ENCODE data around the gene RNLS.

The RNLS gene

DNA sequence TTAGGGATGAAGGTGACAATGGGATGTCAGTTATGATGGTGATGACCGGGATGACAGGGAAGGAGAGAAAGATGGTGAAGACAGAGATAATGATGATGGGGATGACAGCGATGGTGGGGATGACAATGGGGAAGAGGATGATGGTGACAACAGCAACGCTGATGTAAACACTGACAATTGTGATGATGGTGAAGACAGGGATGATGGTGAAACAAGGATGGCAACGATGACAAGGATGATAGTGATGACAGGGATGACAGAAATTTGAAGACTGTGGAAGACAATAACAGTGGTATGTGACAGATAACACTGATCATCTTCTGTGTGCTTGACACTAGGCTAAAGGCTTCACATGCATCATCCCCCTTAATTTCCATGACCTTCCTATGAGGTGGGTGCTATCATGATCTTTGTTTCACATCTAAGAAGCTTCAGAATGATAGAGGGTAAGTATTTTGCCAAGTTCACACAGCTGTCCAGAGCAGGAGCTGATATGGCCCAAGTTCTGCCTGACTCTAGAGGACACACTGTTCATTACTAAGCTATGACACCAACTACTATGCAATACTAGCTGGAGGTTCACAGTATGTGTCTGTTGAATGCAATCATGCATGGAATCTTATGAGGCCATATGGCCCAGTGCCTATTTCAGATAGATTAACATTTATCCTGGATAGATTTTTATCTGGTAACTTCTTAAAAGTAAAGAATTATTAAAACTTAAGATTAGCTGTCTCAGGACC is 105.6 kb downstream of the RNLS start:
- no peak for DNase-seq (ENCODE audit: low spot score)

DNA sequence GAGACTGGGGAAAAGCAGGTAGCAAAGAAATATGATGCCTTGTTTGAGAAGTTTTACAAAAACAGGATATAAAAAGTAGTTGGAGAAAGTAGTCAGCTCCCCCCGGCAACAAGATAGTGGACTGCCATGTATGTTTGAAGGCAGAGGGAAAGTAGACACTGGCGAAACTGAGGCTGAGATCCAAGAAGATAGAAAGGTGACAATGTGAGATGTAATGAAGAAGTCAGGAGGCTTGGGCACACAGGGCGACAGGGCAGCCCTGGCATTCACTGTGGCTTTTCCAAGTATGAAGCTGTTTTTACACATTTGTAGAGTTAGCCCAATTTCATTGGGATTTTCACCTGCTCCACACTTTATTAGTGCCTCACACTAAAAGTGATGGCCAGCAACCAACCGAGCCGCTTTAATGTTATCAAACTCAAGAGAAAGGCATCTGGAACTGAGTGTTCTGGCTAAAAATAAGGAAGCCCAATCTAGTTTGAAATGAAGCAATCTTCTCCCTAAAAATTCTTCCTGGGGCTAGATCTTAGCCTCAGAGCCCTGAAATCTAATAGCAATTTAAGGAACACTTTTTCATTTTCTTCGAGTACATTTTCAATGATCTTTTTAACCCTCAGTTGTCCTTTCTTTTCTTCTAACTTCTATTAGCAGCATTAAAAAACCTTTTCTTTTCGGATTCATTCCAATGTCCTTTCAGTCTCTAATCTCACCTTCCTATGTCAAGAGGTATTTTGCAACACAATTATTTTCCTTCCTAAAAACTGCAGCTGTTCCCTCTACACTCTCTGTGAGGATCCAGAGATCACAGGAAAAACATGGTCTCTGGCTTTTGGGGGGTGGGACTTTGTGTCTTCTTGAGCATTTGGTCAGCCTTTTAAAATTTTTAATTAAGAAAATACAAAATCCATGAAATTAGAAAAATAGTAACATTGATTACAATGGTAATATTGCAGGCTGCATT is 108.0 kb downstream of the RNLS start:
- DNase-seq (ENCODE audit: low spot score), result no peak

DNA sequence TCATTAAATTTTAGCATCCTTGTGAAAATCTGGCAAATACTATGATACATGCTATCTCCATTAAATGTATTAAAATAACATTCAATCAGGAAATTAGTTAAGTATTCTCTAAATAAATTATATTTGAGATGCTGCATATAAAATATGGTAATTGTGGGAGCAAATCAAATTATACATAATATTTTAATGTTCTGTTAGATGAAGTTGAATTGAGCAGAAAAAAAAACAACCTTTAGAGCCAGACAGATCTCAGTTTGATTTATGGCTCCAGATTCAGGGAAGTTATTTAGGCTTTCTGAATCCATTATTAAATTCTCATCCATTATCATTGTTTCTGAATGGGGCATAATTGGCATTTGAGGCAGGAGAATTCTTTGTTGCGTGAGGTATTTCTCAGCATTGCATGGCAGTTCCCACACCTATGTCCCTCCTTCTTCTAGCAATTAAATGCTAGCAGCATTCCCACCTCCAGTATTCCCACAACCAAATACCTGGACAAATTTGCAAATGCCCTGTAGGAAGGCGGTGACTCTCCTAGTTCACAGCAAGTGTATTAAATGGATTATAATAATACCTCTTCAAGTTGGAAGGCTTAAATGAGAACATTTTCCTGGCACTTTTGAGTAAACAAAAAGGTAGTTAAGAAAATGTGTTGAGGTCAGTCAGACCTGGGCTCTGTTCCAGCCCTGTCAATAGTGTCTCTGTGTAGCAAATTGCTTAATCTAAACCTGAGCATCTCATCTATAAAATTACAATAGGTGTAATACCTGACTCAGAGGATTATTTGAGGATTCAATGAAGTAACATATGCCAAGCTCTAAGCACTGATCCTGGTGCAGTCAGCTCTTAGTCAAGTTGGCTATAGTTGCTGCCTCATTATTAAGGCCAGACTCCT is 108.9 kb downstream of the RNLS start:
- DNase-seq (ENCODE audit: low spot score), result no peak

DNA sequence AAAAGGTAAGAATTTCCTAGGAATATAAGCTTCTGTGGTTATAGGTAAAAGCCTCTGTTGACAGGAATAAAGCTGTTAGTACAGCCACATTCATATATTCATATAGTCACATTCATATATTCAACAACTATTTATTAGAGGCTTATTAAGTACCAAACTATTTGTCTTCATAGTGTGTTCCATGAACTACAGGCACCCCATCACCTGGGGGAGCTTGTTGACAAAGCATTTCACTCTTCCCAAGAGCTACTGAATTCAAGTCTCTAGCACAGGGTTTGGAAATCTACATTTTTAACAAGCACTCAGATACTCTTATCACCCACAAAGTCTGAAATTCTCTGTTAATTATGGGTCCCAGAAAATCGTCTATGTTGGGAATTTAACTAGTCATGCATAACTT is 110.6 kb downstream of the RNLS start:
- DNase-seq (ENCODE audit: low spot score), result no peak

DNA sequence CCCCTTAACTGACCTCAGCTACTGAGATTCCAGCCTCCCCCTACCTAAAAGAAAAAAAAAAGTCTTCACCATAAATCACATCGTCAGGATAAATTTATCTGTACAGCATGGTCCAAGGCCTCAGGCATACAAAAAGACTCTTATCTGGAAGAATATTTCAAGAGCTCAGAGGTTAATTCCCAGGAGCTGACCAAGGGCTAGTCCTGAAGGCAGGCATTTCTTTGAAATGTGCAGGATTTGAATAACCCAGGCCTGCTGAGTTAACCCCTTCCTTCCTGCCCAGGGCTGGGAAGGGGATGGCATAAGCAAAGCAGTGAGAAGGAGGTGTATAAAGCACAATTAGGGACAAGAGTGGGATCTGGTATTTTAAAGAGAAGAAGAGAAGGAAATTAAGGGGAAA is 111.2 kb downstream of the RNLS start:
- no peak for DNase-seq (ENCODE audit: low spot score)

DNA sequence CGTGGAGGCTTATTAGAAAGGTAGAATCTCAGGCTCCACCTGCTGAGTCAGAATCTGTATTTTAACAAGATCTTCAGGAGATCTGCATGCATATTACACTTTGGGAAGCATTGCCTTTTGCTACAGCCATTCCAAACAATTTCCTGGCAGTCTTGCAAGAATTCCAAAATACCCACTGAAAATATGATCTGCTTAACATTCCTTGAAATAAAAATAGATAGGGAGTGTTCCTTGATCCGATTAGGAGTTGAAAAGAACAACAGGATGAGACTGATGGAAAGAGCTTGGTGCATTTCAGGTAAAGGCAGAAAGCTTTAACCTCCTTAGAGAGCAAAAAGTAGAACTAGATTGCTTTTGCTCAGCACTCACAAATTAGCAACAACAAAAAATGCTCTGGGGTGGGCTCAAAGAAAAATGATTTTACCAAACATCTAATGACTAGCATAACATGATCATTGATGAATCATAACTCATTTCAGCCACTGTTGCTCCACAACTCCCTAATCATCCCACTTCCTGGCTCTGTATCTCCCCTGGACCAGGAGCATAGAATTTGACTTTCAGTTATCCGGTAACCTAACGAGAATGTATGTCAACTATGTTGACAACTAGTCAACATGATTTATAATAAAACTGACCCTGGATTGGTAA is 115.2 kb downstream of the RNLS start:
- no peak for DNase-seq (ENCODE audit: low spot score)

DNA sequence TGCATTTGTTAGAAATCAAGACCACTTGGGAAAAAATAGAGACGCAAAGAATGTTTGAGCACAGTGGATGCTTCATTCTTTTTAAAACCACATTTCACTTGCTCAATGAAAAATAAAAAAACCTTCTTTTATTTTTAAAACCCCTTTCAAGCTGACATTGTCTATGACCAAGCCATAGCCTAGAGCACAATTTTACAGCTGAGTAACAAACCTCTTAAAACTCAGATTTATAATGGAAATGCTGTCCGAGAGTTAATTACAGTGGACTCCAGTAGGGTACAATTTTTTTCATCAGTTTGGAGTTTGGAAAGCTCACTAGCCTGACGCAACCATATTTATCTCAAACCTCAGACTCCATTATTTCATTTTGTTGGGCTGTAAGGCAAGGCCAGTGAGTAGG is 116.3 kb downstream of the RNLS start:
- no peak for DNase-seq (ENCODE audit: low spot score)

DNA sequence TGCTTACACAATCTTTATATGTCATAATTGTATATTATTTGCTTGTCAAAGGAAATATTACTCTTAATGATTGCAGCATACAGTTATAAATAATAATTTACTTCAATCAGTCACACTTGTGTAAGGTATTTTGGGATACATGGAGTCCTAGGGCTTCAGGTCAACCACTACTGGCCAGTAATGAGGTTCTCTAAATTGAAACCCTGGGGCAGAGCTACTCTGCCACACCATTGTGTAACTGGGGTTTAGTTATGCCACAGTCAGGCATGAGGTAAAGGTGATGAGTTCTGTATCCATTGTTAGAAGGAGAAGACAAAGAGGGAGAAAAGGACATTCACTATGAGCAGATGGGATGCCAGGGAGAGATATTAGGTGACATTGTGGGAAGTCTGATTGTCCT is 117.4 kb downstream of the RNLS start:
- DNase-seq (ENCODE audit: low spot score), result no peak

DNA sequence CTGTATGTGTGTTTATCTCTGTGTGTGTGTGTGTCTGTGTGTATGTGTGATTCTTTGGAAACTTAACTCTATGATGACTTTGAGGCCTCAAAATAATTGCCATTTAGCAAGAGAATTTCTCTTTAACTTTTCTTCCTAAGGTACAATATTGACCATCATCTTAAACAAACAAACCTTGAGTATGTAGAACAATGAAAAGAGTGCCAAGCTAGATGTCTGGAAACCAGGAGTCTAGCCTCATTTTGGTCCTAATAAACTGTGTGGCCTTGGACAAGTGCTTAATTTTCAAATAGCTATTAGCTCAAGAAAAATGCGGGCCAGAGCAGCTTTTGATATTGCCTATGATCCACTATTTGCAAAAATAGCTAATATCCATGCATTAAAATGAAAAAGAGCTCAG is 119.3 kb downstream of the RNLS start:
- DNase-seq (ENCODE audit: low spot score), result no peak

DNA sequence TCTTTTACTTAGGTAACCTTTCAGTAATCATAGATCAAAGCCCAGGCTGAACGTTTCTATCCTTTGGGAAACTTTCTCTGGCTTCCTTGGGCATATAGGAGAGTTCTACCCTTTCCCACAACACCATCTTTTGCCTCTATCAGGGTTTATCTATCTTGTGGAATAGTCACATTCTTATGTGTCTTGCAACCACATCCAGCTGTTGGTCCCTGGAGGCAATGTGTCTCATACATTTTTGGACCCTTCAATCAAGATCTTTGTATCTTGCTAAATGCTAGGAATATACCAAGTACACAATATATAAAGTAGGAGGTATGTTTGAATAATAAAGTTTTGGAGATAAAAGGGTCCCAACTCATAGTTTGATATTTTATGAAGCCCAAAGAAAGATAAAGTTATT is 121.7 kb downstream of the RNLS start:
- no peak for DNase-seq (ENCODE audit: low spot score)

DNA sequence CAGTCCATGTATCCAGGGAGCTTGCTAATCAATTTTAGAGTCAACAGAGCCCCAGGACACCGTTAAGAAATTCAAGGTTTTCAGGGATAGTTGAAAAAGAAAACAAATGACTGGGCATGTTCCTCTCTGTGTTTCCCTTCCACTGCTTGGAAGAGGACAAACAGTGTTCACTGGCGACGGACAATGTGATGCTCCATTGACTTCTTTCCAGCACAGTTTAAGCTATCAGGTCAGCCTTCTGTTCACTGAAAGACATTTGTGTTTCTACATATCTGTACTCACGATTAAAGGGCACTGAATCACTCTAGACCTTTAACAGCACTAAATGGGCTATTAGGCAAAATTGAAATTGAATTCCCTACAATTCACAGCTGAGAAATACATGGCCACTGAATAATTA is 123.6 kb downstream of the RNLS start:
- no peak for DNase-seq (ENCODE audit: low spot score)

DNA sequence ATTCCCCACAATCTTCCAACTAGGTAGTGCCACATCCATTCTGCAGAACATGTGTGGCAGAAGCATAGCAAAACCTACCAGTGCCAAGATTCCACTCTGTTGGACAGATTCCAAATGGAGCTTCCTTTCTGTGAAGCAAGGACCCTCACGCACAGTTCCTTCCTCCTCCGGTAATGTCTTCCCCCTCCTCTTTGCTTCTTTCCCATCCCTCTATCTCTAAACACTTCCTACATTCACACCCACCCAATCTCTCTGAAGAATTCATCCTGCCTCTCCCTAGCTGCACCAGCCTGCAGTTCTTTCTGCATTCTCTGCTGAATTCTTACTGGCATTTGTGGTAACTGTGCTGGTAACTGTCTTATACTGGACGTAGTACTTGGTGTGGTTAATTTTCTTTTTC is 124.9 kb downstream of the RNLS start:
- no peak for DNase-seq (ENCODE audit: low spot score)

DNA sequence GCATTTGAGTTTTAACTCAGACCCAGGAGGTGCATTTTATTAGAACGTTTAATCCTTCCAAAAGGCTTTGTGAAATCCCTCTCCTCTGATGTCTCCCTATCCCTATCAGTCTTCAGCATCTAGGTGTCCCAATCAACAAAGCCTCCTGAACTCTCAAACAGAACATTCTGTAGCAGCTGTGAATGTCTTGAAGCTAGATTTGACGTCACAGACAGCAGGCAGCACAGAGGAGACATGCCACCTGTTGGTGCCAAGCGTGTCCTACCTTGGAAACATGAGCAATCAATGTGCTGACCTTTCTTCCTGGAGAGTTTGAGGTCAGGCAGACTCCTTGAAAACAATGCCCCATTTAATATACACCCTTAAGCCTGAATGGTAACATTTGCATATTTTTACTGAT is 125.5 kb downstream of the RNLS start:
- DNase-seq (ENCODE audit: low spot score), result no peak

DNA sequence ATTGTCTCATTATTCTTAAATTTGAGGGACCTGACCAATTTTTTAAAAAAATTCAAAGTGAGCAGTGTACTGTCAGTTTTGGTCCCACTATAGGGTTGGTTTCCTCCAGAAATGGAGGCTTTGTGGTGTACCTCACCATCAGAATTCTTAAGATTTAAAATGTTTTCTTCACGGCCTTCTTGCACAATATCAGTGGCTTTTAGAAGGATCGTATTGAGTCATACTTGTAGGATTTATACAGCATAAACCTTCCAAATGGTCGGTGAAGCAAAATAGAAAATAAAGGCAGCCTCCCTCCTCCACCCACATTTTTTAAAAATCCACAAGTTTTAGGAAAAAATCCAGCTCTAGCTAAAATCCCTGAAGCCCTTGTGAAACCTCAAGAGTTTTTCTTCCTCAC is 126.4 kb downstream of the RNLS start:
- no peak for DNase-seq (ENCODE audit: low spot score)

DNA sequence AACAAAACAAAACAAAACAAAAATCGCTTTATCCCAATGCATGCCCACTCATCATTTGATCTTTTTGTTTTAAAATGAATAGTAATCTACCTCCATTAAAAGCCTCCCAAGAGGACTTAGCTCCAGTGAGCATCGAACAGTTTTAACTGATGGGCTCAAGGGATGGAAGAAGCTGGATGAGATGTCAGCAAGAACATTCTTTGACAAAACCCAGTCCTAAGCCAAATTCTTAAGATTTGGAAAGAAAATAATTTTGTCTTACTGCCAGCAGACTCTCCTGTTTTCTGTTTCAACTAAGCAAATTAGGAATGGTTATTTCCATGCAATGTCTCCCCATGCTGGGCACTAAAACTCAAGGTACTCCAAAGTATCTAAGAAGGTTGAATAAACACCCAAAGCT is 127.3 kb downstream of the RNLS start:
- no peak for DNase-seq (ENCODE audit: low spot score)

DNA sequence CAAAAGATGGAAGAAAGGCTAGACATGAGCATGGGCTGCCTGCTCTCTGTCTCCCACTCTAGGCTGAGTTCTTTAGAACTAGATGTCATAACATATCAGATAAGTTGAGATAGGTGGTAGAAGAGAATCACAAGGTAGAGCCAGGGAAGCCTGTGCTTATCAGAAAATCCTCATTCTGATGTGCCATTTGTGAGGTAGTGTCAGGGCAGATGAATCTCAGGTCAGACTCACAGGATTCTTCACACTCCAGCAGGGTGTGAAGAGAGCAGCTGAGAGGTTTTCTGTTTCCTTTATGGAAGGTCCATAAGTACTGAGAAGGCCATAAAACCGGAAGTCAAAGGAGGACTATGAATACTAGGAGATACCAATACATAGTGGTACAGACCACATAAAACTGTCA is 132.9 kb downstream of the RNLS start:
- DNase-seq (ENCODE audit: low spot score), result no peak

DNA sequence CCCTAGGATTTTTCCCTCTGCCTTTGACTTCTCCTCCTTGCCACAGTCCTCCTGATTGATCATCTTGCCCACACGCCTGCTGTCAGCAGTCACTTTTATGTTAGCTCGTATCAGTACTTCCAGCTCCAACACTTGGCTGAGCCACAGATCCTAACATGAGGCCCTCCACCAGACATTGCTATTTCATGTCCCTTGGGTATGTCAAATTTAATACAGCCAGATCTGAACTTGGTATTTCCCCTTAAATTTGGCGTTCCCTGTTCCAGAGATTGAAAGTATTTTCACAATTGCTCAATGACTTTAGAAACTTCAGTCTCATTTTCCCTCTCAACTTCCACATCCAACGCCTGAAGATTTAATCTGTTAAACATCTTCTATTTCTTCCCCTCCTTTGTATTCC is 140.4 kb downstream of the RNLS start:
- DNase-seq (ENCODE audit: low spot score), result no peak

DNA sequence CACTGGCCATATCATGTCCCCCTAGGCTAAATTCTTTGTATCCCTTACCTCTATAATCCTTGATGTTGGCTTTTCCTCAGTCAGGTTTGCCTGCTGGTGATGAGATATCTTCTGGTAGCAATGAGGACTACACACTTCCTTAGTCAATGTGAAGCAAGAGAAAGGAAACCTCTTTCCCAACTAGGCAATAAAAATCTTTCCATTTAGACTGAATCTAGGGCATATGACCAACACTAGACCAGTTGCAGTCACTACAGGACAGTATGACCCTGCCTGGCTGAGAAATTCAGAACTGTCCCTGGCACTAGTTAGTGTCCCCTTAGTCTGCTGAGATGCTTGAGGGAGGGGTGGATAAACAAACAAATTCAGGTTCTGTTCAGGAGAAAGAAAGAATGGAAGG is 142.6 kb downstream of the RNLS start:
- no peak for DNase-seq (ENCODE audit: low spot score)

DNA sequence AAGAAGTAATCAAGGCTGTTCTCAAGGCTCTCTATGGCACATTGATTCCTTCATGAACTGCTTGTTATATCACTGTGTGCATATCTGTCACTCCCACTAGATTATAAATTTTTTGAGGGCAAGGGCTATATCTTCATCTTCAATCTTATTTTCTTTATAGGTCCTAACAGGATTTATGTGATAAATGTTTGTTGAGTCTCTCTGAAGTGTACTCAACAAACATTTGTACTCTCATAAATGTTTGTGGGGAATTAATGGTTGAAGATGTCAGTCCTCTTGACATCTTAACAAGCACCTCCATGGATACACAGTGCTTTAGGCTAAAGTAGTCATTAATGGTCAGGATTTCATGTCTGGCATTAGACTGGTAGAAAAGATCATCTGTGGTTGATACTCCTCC is 143.2 kb downstream of the RNLS start:
- no peak for DNase-seq (ENCODE audit: low spot score)

DNA sequence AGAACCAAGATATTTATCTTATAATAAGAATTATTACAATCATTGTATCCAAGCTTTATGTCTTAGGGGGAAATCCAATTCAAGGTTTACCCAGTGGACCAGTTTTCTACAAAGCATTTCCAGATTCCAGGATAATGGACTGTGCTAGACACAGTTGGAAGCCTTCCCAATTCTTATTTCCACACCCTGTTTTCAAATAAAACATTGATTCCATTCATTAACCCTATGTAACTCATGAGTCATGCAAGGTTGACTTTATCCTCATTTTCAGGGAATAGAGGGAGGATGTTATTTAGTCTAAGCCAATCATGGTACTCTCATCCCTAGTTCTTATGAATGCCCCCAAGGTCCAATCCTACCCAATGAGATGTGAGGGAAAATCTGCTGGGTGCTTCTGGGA is 145.7 kb downstream of the RNLS start:
- no peak for DNase-seq (ENCODE audit: low spot score)

DNA sequence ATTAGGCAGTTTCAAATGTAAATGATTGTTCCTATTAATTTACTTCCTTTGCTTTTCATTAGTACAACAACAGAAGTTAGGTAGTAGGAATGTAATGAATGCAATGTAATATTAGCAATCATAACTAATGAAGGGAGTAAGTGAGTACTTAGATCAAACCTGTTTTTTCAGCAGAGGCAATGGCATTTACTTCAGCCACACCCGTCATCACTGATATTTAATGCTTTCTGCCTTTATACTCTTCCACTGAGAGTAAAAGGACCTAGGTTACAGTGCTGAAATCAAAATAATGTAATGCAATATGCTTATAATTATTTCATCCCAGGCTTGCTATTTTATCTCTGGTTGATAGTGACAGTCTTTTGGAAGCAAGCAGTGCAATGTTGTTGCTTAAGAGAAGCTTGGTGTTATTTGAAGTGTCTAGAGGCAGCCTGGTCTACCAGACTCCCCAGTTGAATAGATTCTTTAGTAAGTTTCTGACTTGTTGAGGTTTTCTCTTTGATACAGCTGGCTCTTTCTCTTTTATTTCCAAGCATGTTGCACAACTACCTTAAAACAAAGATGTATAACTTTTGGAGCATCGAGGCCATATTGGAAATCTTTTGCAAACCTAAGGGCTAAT is 149.4 kb downstream of the RNLS start:
- DNase-seq (ENCODE audit: low spot score), result no peak

Data from CD4-positive, alpha-beta T cell treated with Interleukin-6 at 100 ng/mL for 8 hours (primary cell).